HG02571 (cell line): ENCODE data around the gene SND1.

Experiments used
- ATAC-seq: cut with Tn5 transposase; IDR thresholded peaks from one replicate; pipeline ENCODE4 v1.9.1; 2021; ENCODE audit warnings: mild to moderate bottlenecking, moderate library complexity; ENCODE audit not compliant: unreplicated experiment

The SND1 gene

GRCh38 chr7:127858091-127858914 is 206.3 kb downstream of the SND1 start:
- no peak for ATAC-seq

GRCh38 chr7:127858915-127859189 is 206.9 kb downstream of the SND1 start:
- ATAC-seq, result no peak

GRCh38 chr7:127859330-127859729 is 207.3 kb downstream of the SND1 start:
- ATAC-seq, result no peak

GRCh38 chr7:127862525-127862924 is 210.5 kb downstream of the SND1 start:
- no peak for ATAC-seq

GRCh38 chr7:127863082-127863481 is 211.1 kb downstream of the SND1 start:
- ATAC-seq, result no peak

GRCh38 chr7:127865466-127865865 is 213.5 kb downstream of the SND1 start:
- no peak for ATAC-seq

GRCh38 chr7:127870231-127870907 is 218.4 kb downstream of the SND1 start:
- peak; percentile 69 for ATAC-seq

- ATAC-seq, result no peak
Measured at GRCh38 chr7:127871226-127871625, 219.2 kb downstream of the SND1 start.

GRCh38 chr7:127872122-127872521 is 220.1 kb downstream of the SND1 start:
- no peak for ATAC-seq

- ATAC-seq, result no peak
Measured at GRCh38 chr7:127873151-127873550, 221.2 kb downstream of the SND1 start.

GRCh38 chr7:127873715-127874636 is 222.0 kb downstream of the SND1 start:
- ATAC-seq, result no peak

- ATAC-seq, result no peak
Measured at GRCh38 chr7:127874951-127875608, 223.1 kb downstream of the SND1 start.

- ATAC-seq, result no peak
Measured at GRCh38 chr7:127876393-127876792, 224.4 kb downstream of the SND1 start.

- no peak for ATAC-seq
Measured at GRCh38 chr7:127877951-127878350, 226.0 kb downstream of the SND1 start.

GRCh38 chr7:127878791-127879190 is 226.8 kb downstream of the SND1 start:
- ATAC-seq, result no peak

- ATAC-seq, result no peak
Measured at GRCh38 chr7:127879436-127879835, 227.4 kb downstream of the SND1 start.

GRCh38 chr7:127879942-127880341 is 227.9 kb downstream of the SND1 start:
- no peak for ATAC-seq

GRCh38 chr7:127880454-127880853 is 228.5 kb downstream of the SND1 start:
- no peak for ATAC-seq

GRCh38 chr7:127881564-127881963 is 229.6 kb downstream of the SND1 start:
- ATAC-seq, result no peak

- no peak for ATAC-seq
Measured at GRCh38 chr7:127882313-127882920, 230.4 kb downstream of the SND1 start.
